ENCODE measurements around the gene STK38L.

Gene STK38L

GRCh38 chr12:27277846-27278260 lies 33.8 kb downstream of the STK38L start:
- peak; percentile 87 for DNase-seq

GRCh38 chr12:27279826-27280225 lies 35.7 kb downstream of the STK38L start:
- no peak for DNase-seq

GRCh38 chr12:27280412-27280811 lies 36.3 kb downstream of the STK38L start:
- DNase-seq = no peak

- DNase-seq = no peak
Observed at GRCh38 chr12:27282754-27283153, 38.7 kb downstream of the STK38L start.

GRCh38 chr12:27284021-27284420 lies 39.9 kb downstream of the STK38L start:
- DNase-seq = no peak

- DNase-seq = peak; percentile 88
Observed at GRCh38 chr12:27284751-27285150, 40.7 kb downstream of the STK38L start.

GRCh38 chr12:27285403-27285802 lies 41.3 kb downstream of the STK38L start:
- DNase-seq = peak; percentile 44

GRCh38 chr12:27289414-27289813 lies 45.3 kb downstream of the STK38L start:
- no peak for DNase-seq

- DNase-seq = no peak
Observed at GRCh38 chr12:27290501-27291168, 46.5 kb downstream of the STK38L start.

GRCh38 chr12:27291862-27292261 lies 47.8 kb downstream of the STK38L start:
- DNase-seq = no peak

- no peak for DNase-seq
Observed at GRCh38 chr12:27292718-27293117, 48.6 kb downstream of the STK38L start.

GRCh38 chr12:27293463-27293862 lies 49.4 kb downstream of the STK38L start:
- DNase-seq = peak; percentile 35

GRCh38 chr12:27296674-27297073 lies 52.6 kb downstream of the STK38L start:
- DNase-seq = no peak

GRCh38 chr12:27297566-27297965 lies 53.5 kb downstream of the STK38L start:
- no peak for DNase-seq

GRCh38 chr12:27299102-27299501 lies 55.0 kb downstream of the STK38L start:
- no peak for DNase-seq

- DNase-seq = no peak
Observed at GRCh38 chr12:27300226-27300625, 56.1 kb downstream of the STK38L start.

GRCh38 chr12:27303139-27304111 lies 59.3 kb downstream of the STK38L start:
- peak; percentile 25 for DNase-seq

- DNase-seq = no peak
Observed at GRCh38 chr12:27304856-27305255, 60.8 kb downstream of the STK38L start.

- DNase-seq = peak; percentile 62
Observed at GRCh38 chr12:27305673-27306456, 61.8 kb downstream of the STK38L start.

GRCh38 chr12:27309293-27309994 lies 65.4 kb downstream of the STK38L start:
- no peak for DNase-seq

GRCh38 chr12:27309995-27310315 lies 65.9 kb downstream of the STK38L start:
- no peak for DNase-seq

GRCh38 chr12:27316947-27317346 lies 72.9 kb downstream of the STK38L start:
- no peak for DNase-seq

All from fibroblast of skin of scalp (primary cell).